Testis (tissue), 3 donors: ENCODE measurements around the gene CDC42EP1. TPM values are rescaled to one million over a fixed set of nuclear protein-coding genes. Genes with fewer than 3 reads are reported as not detected.
"Not testable (repeated sequence)": the region's sequence is repeated elsewhere in the genome, so short reads cannot be mapped to it uniquely, and the experiment has no call there.

Source experiments
- DNase-seq: peaks from one replicate; pipeline ENCODE4 v3.0.0-alpha.2; 2019
- H3K27ac ChIP-seq, 2 donors: fragments of 200-600 bp; sonication (generic); one replicate each; pipeline ENCODE4 v1.5.1; 2019
- H3K27me3 ChIP-seq: fragments of 200-600 bp; sonication (generic); one replicate; pipeline ENCODE4 v1.5.1; 2019
- H3K36me3 ChIP-seq: fragments of 200-600 bp; sonication (generic); one replicate; pipeline ENCODE4 v1.5.1; 2017; ENCODE audit warnings: low read depth; ENCODE audit errors: missing control alignments
- H3K4me1 ChIP-seq: fragments of 200-600 bp; sonication (generic); one replicate; pipeline ENCODE4 v1.5.1; 2019
- H3K4me3 ChIP-seq, 2 donors: fragments of 200-600 bp; sonication (generic); one replicate each; pipeline ENCODE4 v1.5.1; 2017 to 2019
- H3K9me3 ChIP-seq: fragments of 200-600 bp; sonication (generic); one replicate; pipeline ENCODE4 v1.5.1; 2017
- CTCF ChIP-seq, 3 experiments: fragments of 450-650 bp in 2 of 3; fragments of 200-600 bp in 1 of 3; sonication (generic) in 1 of 3; IDR thresholded peaks; one replicate each; pipeline ENCODE4 v1.5.1; 2016 to 2019; ENCODE audit warnings: antibody characterized with exemption in 3 of 3, mild to moderate bottlenecking in 2 of 3, moderate library complexity in 1 of 3
- POLR2A ChIP-seq: fragments of 450-650 bp; IDR thresholded peaks from one replicate; pipeline ENCODE4 v1.6.1; 2017; ENCODE audit warnings: antibody characterized with exemption, mild to moderate bottlenecking, moderate library complexity
- WGBS, 2 donors: methylation state at CpG; one replicate each; pipeline ENCODE4 v1.1.5; 2018; 5-methylcytosine and 5-hydroxymethylcytosine counted together
- intact Hi-C: fragments of 100-400 bp; cut with DNase I; formaldehyde crosslinking; loops from one replicate; pipeline ENCODE4 v1.15.1; 2023; ENCODE audit warnings: low total_unique reads
- polyA plus RNA-seq: library from polyadenylated mRNA; stranded (reverse); fragments of 350-450 nt; fragmentation: Illumina TruSeq; extraction: RNeasy Lipid Tissue Mini Kit (QIAGEN cat#74804); gene quantifications from one replicate; pipeline ENCODE4 v1.2.3, GENCODE V29; 2014; ENCODE audit warnings: low read depth, low replicate concordance; ENCODE audit not compliant: insufficient read depth
- total RNA-seq, 2 donors: library from RNA; depleted of rRNA; stranded (reverse); fragments of >200 nt; gene quantifications; one replicate each; pipeline ENCODE4 v1.2.3, GENCODE V29; 2016

The CDC42EP1 gene
- total and polyA plus RNA-seq, 3 donors from 2014 or later = 49.0 to 87.4 (median 73.9) TPM

- Histone ChIP-seq H3K9me3 (no peaks in the 10 kb centered on the region), H3K27ac (no peak overlapping the region), H3K27me3 (no peaks in the 10 kb centered on the region), H3K36me3 (no peaks in the 10 kb centered on the region), H3K4me1 (peaks cover 2% of the 10 kb centered on the region), H3K4me3 (no peak overlapping the region)
- TF ChIP-seq POLR2A (no peak), CTCF (IDR thresholded peaks at IDR 0.05) (no peak)
- DNase-seq = no peak
- intact Hi-C loops = no loop called here
- 86 to 89% methylated on average over 9 of the region's 9 CpGs for WGBS, 2 donors
These were observed 26.3 kb upstream of the CDC42EP1 start for GRCh38 chr22:37533995-37534394.

GRCh38 chr22:37534445-37534844 lies 25.8 kb upstream of the CDC42EP1 start:
- H3K4me1 ChIP-seq = peaks cover 3% of the 10 kb centered on the region
- H3K36me3 ChIP-seq = no peaks in the 10 kb centered on the region
- TF ChIP-seq CTCF (IDR thresholded peaks at IDR 0.05) (no peak), POLR2A (no peak)
- H3K9me3 ChIP-seq = no peaks in the 10 kb centered on the region
- intact Hi-C loops = no loop called here
- DNase-seq = no peak
- WGBS, 2 donors = 89 to 91% methylated on average over 3 of the region's 3 CpGs
- no peak overlapping the region for H3K27ac ChIP-seq
- H3K27me3 ChIP-seq = no peaks in the 10 kb centered on the region
- H3K4me3 ChIP-seq = no peak overlapping the region

- Histone ChIP-seq H3K9me3 (no peaks in the 10 kb centered on the region), H3K27ac (no peak overlapping the region), H3K27me3 (no peaks in the 10 kb centered on the region), H3K4me1 (peaks cover 3% of the 10 kb centered on the region), H3K36me3 (no peaks in the 10 kb centered on the region), H3K4me3 (no peak overlapping the region)
- intact Hi-C loops = no loop called here
- WGBS, 2 donors = 81 to 82% methylated on average over 6 of the region's 6 CpGs
- DNase-seq = no peak
- TF ChIP-seq POLR2A = no peak
- TF ChIP-seq CTCF (IDR thresholded peaks at IDR 0.05) = no peak
These were observed 25.1 kb upstream of the CDC42EP1 start for GRCh38 chr22:37535159-37535558.

- intact Hi-C loops = no loop called here
These were observed 21.5 kb upstream of the CDC42EP1 start for GRCh38 chr22:37538590-37539357.

GRCh38 chr22:37539790-37540189 lies 20.5 kb upstream of the CDC42EP1 start:
- H3K27ac ChIP-seq, H3K4me3 ChIP-seq, intact Hi-C loops, H3K9me3 ChIP-seq, H3K36me3 ChIP-seq, H3K4me1 ChIP-seq, H3K27me3 ChIP-seq, DNase-seq: not testable (repeated sequence)
- WGBS, 2 donors = 88 to 92% methylated on average over 6 of the region's 6 CpGs

More at GRCh38 chr22:37538590-37539357, 21.5 kb upstream of the CDC42EP1 start:
- H3K27me3 ChIP-seq = no peaks in the 10 kb centered on the region
- H3K27ac ChIP-seq = no peak overlapping the region
- TF ChIP-seq POLR2A (no peak), CTCF (IDR thresholded peaks at IDR 0.05) (peak; percentile 87 to 98 (median 98))
- H3K4me1 ChIP-seq = peaks cover 3% of the 10 kb centered on the region
- H3K36me3 ChIP-seq = no peaks in the 10 kb centered on the region
- H3K9me3 ChIP-seq = no peaks in the 10 kb centered on the region
- no peak overlapping the region for H3K4me3 ChIP-seq
- peak; percentile 95 for DNase-seq
- 32 to 43% methylated on average over 20 of the region's 20 CpGs for WGBS, 2 donors

- H3K27ac ChIP-seq, DNase-seq, H3K36me3 ChIP-seq, H3K9me3 ChIP-seq, H3K27me3 ChIP-seq, intact Hi-C loops, H3K4me3 ChIP-seq: not testable (repeated sequence)
- WGBS, 2 donors = 94 to 97% methylated on average over 4 of the region's 4 CpGs
- peaks cover 26% of the 10 kb centered on the region for H3K4me1 ChIP-seq
These were observed 17.9 kb upstream of the CDC42EP1 start for GRCh38 chr22:37542416-37542815.
